H1 (cell line): ENCODE measurements around the gene YIF1B. TPM values are rescaled to one million over a fixed set of nuclear protein-coding genes. Genes with fewer than 3 reads are reported as not detected.

Source experiments
- BRCA1 ChIP-seq: IDR thresholded peaks from 2 replicates; pipeline ENCODE4 v1.6.1; 2012; ENCODE audit warnings: low read depth, low read length, improper control_type of control experiment
- CHD7 ChIP-seq: fragments of 300-600 bp; sonication (generic); IDR thresholded peaks from 2 replicates; pipeline ENCODE4 v1.7.1; 2012; ENCODE audit warnings: low read length, moderate library complexity, mild to moderate bottlenecking, inconsistent platforms; ENCODE audit not compliant: insufficient replicate concordance
- RNF2 ChIP-seq: fragments of 200-900, 300-1000 bp; sonication (generic); IDR thresholded peaks from 2 replicates; pipeline ENCODE4 v1.7.1; 2016; ENCODE audit warnings: borderline replicate concordance, low read depth, mild to moderate bottlenecking, antibody characterized with exemption, low read length; ENCODE audit not compliant: poor library complexity, severe bottlenecking; ENCODE audit errors: missing control alignments
- RXRA ChIP-seq: IDR thresholded peaks from 2 replicates; pipeline ENCODE4 v1.6.1; 2011; ENCODE audit warnings: low read depth, mild to moderate bottlenecking, low read length, moderate library complexity; ENCODE audit not compliant: insufficient read depth
- SRF ChIP-seq: IDR thresholded peaks from 2 replicates; pipeline ENCODE4 v1.6.1; 2011; ENCODE audit warnings: mild to moderate bottlenecking, low read depth, low read length, moderate library complexity
- TAF7 ChIP-seq: optimal IDR thresholded peaks from 2 replicates; pipeline ENCODE3; 2011; ENCODE audit warnings: low read depth, mild to moderate bottlenecking, inconsistent platforms, low read length, moderate library complexity, borderline replicate concordance
- TEAD4 ChIP-seq: IDR thresholded peaks from 2 replicates; pipeline ENCODE4 v1.6.1; 2012; ENCODE audit warnings: low read depth, low read length, inconsistent platforms, mixed read lengths
- YY1 ChIP-seq: IDR thresholded peaks from 2 replicates; pipeline ENCODE4 v1.6.1; 2011; ENCODE audit warnings: low read depth, mild to moderate bottlenecking, low read length
- ZNF274 ChIP-seq: IDR thresholded peaks from 2 replicates; pipeline ENCODE4 v1.7.0; 2012; ENCODE audit warnings: low read length, borderline replicate concordance; ENCODE audit errors: extremely low read depth
- polyA plus RNA-seq, 7 experiments: library from polyadenylated mRNA; depleted of rRNA in 3 of 7; stranded (reverse) in 5 of 7; unstranded in 2 of 7; fragments of >200 nt in 5 of 7; fragments of 200-250 nt in 2 of 7; gene quantifications; 1 replicate in 5 of 7; 2 replicates in 1 of 7; 4 replicates in 1 of 7; pipeline versions ENCODE4 v1.2.1 to v1.2.3, GENCODE V29; 2011 to 2013; ENCODE audit warnings: missing spikeins in 2 of 7, mixed read lengths in 2 of 7
- total RNA-seq: library from RNA; stranded (reverse); fragmentation: NEBNext Ultra II Directional; extraction: Animal tissue kit (Norgen Biotek cat#: 25700); gene quantifications from 2 replicates; pipeline ENCODE4 v1.2.1, GENCODE V29; 2021

Gene YIF1B
- total and polyA plus RNA-seq, 2 of the 8 experiments (the other 6 are each of a cell fraction or from before 2014, with no cell fraction given): 89.6 to 305 TPM

- no peak for TF ChIP-seq CHD7
- no peak for TF ChIP-seq YY1
- no peak for TF ChIP-seq RNF2
- no peak for TF ChIP-seq ZNF274
- TF ChIP-seq TAF7: no peak
- no peak for TF ChIP-seq RXRA
- no peak for TF ChIP-seq SRF
- TF ChIP-seq TEAD4: no peak
- TF ChIP-seq BRCA1: no peak
Observed at GRCh38 chr19:38287604-38288003, 28.1 kb downstream of the YIF1B start (continued).
